GM18867 (cell line): ENCODE measurements around the gene EMC9.
A peak's percentile ranks its signal among the peaks of the same experiment; 100 is the strongest.

Experiments used
- ATAC-seq: cut with Tn5 transposase; IDR thresholded peaks from one replicate; pipeline ENCODE4 v1.9.1; 2021; ENCODE audit warnings: mild to moderate bottlenecking, moderate library complexity; ENCODE audit not compliant: unreplicated experiment

EMC9 gene

DNA sequence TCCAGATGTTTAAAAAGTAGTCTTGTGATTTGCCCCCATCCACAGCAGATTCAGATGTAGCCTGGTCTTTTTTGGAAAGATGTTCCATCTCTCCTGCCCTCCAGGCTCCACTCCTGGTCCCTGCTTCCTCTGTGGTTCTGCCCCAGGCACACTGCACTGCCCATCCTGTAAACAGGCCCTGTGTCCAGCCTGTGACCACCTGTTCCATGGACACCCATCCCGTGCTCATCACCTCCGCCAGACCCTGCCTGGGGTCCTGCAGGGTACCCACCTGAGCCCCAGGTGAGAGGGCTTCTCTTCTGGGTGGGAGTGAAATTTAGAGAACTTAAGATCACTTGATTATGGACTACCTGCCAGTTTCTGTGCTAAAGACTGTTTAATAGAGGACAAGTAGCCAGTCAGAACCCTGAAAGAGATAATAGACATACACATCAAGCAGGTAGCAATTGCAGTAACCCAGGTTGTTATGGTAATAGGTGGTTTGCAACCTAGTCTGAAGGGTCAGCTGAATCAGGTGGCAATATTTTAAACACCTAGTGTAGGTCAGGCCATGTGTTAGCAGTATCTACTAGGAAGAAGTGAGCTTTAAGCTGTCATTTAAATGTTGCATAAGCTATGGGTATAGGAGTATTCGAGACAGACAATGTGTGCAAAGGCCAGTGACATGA lies 8.0 kb upstream of the EMC9 start:
- no peak for ATAC-seq

- ATAC-seq: no peak
Measured at GRCh38 chr14:24147761-24148428, 6.5 kb upstream of the EMC9 start.

DNA sequence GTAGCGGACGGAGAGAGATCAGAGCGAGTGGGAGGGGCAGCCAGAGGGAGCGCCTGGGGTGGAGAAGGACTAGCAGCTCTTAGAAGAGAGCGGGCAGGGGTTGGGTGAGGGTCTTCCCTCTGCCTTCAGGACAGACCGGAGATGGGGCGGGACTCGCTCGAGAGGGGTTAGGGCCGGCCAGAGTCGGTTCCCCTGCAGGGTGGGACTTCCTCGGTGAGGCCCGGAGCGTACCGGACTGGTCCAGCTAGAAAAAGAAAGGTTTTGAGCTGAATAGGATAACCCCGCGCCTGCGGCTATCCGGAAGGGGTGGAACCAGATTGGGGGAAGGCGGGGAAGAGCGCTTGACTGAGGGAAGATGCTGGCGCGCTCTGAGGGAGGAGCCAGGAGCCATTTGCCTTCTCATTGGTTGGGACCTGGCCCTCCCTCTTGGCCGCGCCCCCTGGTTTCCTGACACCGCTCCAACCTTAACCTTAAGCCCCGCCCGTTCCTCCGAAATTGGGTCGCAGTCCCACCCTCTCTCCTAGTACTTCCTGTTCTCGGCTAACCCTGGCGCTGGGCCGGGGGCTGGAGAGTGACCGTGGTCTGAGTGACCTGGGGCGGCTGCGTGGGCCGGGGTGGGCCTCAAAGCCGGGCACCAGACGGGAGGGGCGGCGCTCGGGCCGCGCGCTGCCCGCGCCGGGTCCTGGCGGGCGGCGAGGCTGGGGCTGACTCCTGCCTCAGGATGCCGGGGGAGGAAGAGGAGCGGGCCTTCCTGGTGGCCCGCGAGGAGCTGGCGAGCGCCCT lies 5.8 kb upstream of the EMC9 start, which contains the start of gene RNF31:
Gene RNF31, plus strand, starts transcription at position 521 of the 783 bp plus-strand sequence. Its CDS starts 201 bp downstream, at position 722.
- peak; percentile 82 for ATAC-seq

DNA sequence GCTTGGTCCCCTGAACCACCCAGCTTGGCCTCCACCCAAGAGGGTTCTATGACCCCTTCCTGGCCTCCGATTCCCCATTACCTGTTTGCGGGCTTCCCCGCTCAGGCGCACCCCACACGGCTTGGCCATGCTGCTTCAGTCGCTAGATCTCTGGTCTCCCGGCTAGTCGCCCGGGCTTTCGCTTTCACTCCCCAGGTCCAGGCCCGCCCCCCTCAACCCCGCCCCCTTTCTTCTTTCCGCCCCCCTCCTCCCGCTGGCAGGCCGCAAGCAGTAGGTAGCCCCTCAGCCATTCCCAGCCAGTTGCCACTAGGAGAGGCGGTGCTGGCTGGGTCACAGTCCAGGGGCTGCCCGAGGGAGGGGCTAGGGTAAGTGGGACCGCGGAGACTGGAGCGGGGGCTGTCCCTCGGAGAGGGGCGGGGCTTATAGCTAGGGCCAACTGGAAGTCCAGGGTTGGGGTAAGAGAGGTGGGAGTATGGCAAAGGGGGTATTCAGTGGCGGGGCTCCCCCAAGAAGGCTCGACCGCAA lies 5.1 kb upstream of the EMC9 start, which contains the start of gene PSME2:
Gene PSME2, minus strand, starts transcription at position 158 of the 525 bp plus-strand sequence. Its CDS starts 29 bp downstream, at position 129.
- peak; percentile 56 for ATAC-seq

DNA sequence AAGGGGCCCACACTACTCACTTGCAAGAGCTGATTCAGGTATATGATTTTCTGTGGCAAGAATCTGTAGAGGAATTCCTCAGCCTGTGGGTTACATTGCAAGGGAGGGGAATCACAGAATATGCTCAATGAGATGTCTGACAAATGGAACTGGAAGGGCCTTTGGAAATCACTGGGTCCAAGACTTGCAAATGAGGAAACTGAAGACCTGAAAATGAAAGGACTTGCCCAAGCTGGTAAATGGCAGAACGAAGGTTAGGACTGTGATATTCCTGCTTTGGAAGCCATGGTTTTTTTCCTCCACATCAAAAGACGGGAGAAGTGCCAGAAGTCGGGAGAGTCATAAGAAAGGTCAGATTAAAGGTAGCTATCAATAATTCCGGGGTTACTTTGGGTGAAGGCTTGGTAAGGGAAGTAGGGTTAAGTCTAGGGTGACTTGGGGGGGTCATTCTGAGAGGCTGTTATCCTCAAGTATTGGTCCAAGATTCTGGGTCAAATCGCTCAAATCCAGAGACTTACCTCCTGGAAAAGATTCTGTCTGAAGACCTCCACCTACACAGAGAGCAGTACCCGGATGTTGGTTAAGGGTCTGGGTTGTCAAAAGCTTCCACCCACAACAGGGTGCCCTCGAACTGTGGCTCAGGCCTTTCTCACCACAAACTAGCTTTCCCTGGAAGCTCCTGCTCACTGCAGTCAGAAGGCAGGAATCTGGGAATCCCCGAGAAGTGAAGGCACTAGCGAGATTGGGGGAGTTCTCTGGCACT lies 4.5 kb upstream of the EMC9 start:
- ATAC-seq: no peak

GRCh38 chr14:24145219-24145618 lies 3.8 kb upstream of the EMC9 start:
- ATAC-seq: no peak

- no peak for ATAC-seq
Measured at GRCh38 chr14:24144451-24144850, 3.1 kb upstream of the EMC9 start.

GRCh38 chr14:24143511-24143910 lies 2.1 kb upstream of the EMC9 start:
- ATAC-seq: no peak

DNA sequence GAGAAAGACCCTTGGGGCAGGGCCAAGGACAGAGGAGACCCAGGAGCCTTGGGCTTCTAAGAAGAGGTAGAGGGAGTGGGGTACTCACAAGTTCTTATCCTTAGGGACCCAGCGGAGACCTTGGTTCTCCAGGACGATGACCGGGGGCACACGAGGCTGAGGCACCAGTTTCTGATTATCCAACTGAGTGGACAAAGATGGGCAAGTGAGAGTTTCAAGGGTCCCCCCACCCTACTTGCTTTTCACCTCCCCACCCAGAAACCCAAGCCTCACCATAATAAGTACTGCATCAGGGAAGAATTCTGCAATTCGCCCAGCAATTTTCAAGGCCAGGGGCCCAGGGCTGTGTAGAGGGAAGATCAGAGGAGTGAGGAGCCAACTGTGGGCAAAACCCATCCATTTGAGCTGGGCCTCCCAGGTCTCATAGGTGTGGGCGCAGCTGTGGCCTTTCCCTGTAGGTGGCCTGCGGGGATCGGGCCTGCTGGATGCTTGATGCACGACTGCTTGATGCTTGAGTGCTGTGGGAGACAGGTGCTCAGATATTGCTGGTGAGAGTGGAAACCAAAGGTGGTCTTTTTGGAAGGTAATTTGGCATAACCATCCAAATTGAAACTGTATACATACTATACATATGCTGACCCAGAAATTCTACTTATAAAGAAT lies 2.0 kb downstream of the EMC9 start:
- no peak for ATAC-seq

DNA sequence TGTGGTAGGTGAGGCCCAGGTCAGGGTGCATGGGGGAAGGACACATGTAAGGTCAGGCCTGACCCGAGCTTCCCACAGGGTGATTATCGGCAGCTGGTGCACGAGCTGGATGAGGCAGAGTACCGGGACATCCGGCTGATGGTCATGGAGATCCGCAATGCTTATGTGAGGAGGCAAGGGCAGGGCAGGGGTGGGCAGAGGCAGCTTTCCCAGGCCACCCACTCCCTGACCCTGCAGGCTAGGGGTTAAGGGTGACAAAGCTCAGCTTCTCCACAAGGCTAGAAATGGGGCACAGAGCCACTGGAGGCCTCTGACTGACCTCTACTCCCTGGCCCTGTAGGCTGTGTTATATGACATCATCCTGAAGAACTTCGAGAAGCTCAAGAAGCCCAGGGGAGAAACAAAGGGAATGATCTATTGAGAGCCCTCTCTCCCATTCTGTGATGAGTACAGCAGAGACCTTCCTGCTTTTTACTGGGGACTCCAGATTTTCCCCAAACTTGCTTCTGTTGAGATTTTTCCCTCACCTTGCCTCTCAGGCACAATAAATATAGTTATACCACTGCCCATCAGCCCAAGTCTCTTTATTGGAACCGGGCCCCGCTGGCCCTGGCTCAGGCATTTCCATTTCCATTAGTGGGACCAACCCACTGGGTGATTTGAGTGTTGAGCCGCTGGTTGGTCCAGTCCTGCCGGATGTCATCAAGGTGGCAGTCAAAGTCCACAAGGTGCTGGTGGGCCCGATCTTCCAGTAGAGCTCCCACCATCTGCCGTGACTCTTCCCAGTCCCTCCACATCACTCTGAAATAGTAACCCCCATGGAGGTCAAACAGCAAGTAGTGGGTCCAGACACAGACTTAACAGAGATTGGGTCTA lies 2.8 kb downstream of the EMC9 start:
- ATAC-seq: no peak

- ATAC-seq: no peak
Measured at GRCh38 chr14:24137529-24138395, 3.6 kb downstream of the EMC9 start.

DNA sequence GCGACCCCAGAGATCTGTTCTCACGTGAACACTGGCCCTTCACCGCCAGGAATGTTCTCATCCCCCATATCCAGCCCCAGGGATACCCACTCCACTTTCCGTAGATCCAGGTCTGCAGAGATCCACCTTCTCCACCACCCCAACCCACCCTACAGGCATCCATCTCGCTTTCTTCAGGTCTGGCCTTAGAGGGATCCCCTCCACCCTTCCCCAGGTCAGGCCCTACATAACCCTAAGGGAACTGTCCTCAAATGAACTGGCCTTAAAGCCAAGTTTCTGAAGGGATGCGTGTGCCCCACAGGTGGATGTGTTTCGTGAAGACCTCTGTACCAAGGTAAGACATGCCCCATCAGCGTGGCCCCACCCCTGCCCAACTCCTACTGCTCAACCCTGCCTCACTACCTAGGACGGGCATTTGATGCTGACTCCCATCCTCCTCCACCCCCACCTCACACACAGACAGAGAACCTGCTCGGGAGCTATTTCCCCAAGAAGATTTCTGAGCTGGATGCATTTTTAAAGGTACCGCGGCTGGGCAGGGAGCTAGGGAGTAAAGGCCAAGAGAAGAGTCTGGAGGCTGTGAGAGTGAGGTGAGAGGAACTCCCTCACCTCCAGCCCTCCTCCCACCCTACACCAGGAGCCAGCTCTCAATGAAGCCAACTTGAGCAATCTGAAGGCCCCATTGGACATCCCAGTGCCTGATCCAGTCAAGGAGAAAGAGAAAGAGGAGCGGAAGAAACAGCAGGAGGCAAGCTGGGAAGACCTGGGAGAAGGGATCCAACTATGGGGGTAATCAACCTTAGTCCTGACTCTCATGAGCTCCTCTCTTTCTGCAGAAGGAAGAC lies 4.5 kb downstream of the EMC9 start:
- ATAC-seq: no peak

- peak; percentile 84 for ATAC-seq
Measured at GRCh38 chr14:24135834-24136683, 5.3 kb downstream of the EMC9 start, which contains the start of gene PSME1. PSME1 (plus strand) TSS chr14:24136194; CDS start chr14:24136263, 69 bp downstream.

DNA sequence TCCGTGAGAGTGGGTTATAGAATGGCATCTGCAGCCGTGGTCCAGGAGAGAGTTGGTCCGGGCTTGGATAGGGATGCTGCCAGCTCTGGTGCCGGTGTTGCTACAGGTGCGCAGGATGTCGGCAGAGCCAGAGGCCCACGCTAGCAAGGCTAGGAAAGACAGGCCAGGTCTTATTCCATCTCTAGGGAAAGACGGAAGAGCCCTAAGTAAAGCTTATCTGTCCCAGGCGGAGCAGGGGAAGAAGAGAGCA lies 5.9 kb downstream of the EMC9 start:
- ATAC-seq: peak; percentile 6

GRCh38 chr14:24133735-24134134 lies 7.7 kb downstream of the EMC9 start:
- no peak for ATAC-seq

- no peak for ATAC-seq
Measured at GRCh38 chr14:24132976-24133375, 8.4 kb downstream of the EMC9 start.
